Measurements from ENCODE around the gene TAT. TPM values are rescaled to one million over a fixed set of nuclear protein-coding genes. Genes with fewer than 3 reads are reported as not detected.

Gene TAT
- total RNA-seq, 1 experiment from 2014 or later: 0.68 TPM

- TF ChIP-seq ZMAT4 (CRISPR knock-in tag; IDR thresholded peaks at IDR 0.05): no peak
- TF ChIP-seq ZNF219 (CRISPR knock-in tag; IDR thresholded peaks at IDR 0.05; ENCODE audit: borderline replicate concordance): no peak
- TF ChIP-seq ZNF396 (CRISPR knock-in tag; IDR thresholded peaks at IDR 0.05; ENCODE audit: borderline replicate concordance): no peak
Observed at GRCh38 chr16:71570144-71570543, 6.7 kb downstream of the TAT start (continued).

GRCh38 chr16:71569621-71570020 lies 7.3 kb downstream of the TAT start:
- Mint-ChIP-seq H3K9me3 (no peaks in the 10 kb centered on the region), H3K4me3 (no peak overlapping the region), H3K27me3 (ENCODE audit: low read depth) (no peaks in the 10 kb centered on the region; the same call in 1 of the 2 replicates), H3K4me1 (peaks cover 8% of the 10 kb centered on the region; the same call in 1 of the 2 replicates), H3K27ac (no peak overlapping the region), H3K36me3 (no peaks in the 10 kb centered on the region)
- ChIA-PET CTCF (interaction anchor here (1.2 to 1.8 kb wide), 2 partner anchors 41 to 59 kb away, joined by 3 to 9 read pairs; no protein-coding TSS in a partner anchor), POLR2A (no interaction called here)
- no peak for TF ChIP-seq ATF1 (CRISPR knock-in tag; IDR thresholded peaks at IDR 0.05)
- TF ChIP-seq JUN (CRISPR knock-in tag; IDR thresholded peaks at IDR 0.05): no peak
- TF ChIP-seq MXD4 (CRISPR knock-in tag; IDR thresholded peaks at IDR 0.05; ENCODE audit: borderline replicate concordance): no peak
- no peak for TF ChIP-seq E2F5 (CRISPR knock-in tag; IDR thresholded peaks at IDR 0.05)
- no peak for TF ChIP-seq ZNF416 (CRISPR knock-in tag; IDR thresholded peaks at IDR 0.05)
- TF ChIP-seq TEAD4 (CRISPR knock-in tag; IDR thresholded peaks at IDR 0.05): no peak
- TF ChIP-seq ZSCAN18 (CRISPR knock-in tag; IDR thresholded peaks at IDR 0.05): no peak
- TF ChIP-seq USF2 (CRISPR knock-in tag; IDR thresholded peaks at IDR 0.05): no peak
- TF ChIP-seq STAT6 (CRISPR knock-in tag; conservative IDR thresholded peaks at IDR 0.05; ENCODE audit: low read depth): no peak
- TF ChIP-seq CBFB (CRISPR knock-in tag; IDR thresholded peaks at IDR 0.05; ENCODE audit: low read depth): no peak
- TF ChIP-seq CREM (CRISPR knock-in tag; IDR thresholded peaks at IDR 0.05): no peak
- TF ChIP-seq NFATC4 (CRISPR knock-in tag; IDR thresholded peaks at IDR 0.05): no peak
- no peak for TF ChIP-seq ATF3 (CRISPR knock-in tag; conservative IDR thresholded peaks at IDR 0.05)
- TF ChIP-seq PREB (CRISPR knock-in tag; IDR thresholded peaks at IDR 0.05; ENCODE audit: borderline replicate concordance): no peak
- no peak for TF ChIP-seq IRF1 (CRISPR knock-in tag; IDR thresholded peaks at IDR 0.05)
- no peak for TF ChIP-seq FOXP4 (CRISPR knock-in tag; IDR thresholded peaks at IDR 0.05)
- TF ChIP-seq ZNF281 (CRISPR knock-in tag; IDR thresholded peaks at IDR 0.05): no peak
- TF ChIP-seq SP1 (CRISPR knock-in tag; conservative IDR thresholded peaks at IDR 0.05): no peak
- no peak for TF ChIP-seq JAZF1 (CRISPR knock-in tag; IDR thresholded peaks at IDR 0.05)
- TF ChIP-seq ETV6 (CRISPR knock-in tag; IDR thresholded peaks at IDR 0.05): no peak
- ATAC-seq (no peak), DNase-seq (ENCODE audit: low spot score) (no peak)
